NB4 (cell line): ENCODE results near the gene RSPH6A.

Source experiments
- MYC ChIP-seq: IDR thresholded peaks from 2 replicates; pipeline ENCODE4 v1.6.1; 2011; ENCODE audit warnings: low read depth, low read length
- POLR2A ChIP-seq: IDR thresholded peaks from 2 replicates; pipeline ENCODE4 v1.6.1; 2011; ENCODE audit warnings: mild to moderate bottlenecking; ENCODE audit not compliant: insufficient read length; ENCODE audit errors: extremely low read depth
- TF ChIP-seq, protein P1 (sequence below): IDR thresholded peaks from one replicate; pipeline ENCODE4 v1.5.1; 2012; ENCODE audit warnings: low read depth, low read length
- TF ChIP-seq, protein P2 (sequence below): IDR thresholded peaks from 2 replicates; pipeline ENCODE4 v1.6.1; 2011; ENCODE audit warnings: low read depth, low read length

DNA sequence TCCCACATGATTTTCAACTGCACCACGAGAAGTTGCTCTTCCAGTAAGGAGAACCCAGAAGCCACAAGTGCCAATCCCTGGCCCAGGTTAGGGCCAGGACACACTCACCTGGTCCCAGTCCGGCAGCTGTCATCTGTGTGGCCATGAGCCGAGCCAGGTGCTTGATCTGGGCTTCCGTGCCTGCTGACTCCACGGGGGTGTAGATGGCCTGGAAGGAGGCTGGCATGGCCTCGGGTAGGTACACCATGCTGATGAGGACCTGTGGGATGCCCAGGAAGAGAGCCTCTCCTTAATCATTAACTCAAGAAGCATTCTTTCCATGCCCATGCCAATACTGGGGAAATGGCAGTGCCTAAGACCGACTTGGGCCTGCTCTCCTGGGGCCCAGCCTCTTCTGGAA, 19.9 kb upstream of the RSPH6A start:
- TF ChIP-seq POLR2A, result no peak
- TF ChIP-seq, protein P1, sequence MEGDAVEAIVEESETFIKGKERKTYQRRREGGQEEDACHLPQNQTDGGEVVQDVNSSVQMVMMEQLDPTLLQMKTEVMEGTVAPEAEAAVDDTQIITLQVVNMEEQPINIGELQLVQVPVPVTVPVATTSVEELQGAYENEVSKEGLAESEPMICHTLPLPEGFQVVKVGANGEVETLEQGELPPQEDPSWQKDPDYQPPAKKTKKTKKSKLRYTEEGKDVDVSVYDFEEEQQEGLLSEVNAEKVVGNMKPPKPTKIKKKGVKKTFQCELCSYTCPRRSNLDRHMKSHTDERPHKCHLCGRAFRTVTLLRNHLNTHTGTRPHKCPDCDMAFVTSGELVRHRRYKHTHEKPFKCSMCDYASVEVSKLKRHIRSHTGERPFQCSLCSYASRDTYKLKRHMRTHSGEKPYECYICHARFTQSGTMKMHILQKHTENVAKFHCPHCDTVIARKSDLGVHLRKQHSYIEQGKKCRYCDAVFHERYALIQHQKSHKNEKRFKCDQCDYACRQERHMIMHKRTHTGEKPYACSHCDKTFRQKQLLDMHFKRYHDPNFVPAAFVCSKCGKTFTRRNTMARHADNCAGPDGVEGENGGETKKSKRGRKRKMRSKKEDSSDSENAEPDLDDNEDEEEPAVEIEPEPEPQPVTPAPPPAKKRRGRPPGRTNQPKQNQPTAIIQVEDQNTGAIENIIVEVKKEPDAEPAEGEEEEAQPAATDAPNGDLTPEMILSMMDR, result no peak
- TF ChIP-seq MYC, result no peak
- TF ChIP-seq, protein P2, sequence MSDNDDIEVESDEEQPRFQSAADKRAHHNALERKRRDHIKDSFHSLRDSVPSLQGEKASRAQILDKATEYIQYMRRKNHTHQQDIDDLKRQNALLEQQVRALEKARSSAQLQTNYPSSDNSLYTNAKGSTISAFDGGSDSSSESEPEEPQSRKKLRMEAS, result no peak
